ENCODE data around the gene CD9. TPM values are rescaled to one million over a fixed set of nuclear protein-coding genes. Genes with fewer than 3 reads are reported as not detected.

The CD9 gene
- polyA plus RNA-seq, 1 donor: 45.9 TPM

DNA sequence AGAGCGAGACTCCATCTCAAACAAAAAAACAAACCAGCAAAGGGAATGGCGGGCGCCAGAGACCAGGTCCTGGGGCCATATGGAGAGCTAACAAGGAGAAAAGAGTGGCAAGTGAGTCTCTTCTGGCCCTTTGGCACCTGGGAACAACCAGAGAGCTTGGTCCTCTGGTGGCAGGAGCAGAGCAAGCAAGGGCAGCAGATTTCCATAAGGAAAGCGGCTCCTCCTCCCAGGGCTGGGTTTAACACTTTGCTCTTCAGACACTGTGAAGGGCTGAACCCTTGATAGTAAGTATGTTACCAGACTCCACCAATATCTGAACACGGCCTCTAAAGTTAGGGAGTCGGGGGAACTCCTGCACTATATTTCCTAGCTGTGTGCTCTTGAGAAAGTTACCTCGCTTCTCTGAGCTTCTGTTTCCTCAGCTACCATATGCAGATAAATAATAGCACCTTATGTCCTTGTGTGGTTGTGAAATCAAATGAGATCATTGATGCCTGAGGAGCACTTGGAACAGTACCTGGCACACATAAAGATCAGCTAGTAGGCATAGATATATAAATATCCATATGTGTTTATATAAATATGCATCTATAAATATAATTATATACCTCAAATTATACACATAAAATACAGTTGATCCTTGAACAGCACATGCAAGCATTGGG lies 76.9 kb downstream of the CD9 start:
- DNase-seq: no peak

DNA sequence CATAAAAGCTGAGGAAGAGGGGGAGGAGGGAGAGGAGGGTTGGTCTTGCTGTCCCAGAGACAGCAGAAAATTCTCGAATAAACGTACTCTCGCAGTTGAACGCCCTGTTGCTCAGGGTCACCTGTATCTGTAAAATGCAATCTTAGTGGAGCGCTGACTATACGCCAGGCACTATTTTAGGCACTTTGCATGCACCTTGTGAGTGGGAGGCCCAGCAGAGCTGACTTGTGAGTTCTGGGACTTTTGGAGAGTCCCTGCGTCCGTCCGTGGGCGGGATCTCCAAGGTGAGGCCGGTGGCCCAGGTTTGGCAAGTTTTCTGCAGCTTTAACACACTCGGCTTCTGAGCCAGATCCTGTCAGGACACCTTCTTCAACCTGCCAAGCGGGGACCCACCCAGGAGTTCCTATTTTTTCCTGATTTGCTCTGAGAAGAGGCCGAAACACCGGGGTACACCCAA lies 77.8 kb downstream of the CD9 start:
- DNase-seq: no peak

DNA sequence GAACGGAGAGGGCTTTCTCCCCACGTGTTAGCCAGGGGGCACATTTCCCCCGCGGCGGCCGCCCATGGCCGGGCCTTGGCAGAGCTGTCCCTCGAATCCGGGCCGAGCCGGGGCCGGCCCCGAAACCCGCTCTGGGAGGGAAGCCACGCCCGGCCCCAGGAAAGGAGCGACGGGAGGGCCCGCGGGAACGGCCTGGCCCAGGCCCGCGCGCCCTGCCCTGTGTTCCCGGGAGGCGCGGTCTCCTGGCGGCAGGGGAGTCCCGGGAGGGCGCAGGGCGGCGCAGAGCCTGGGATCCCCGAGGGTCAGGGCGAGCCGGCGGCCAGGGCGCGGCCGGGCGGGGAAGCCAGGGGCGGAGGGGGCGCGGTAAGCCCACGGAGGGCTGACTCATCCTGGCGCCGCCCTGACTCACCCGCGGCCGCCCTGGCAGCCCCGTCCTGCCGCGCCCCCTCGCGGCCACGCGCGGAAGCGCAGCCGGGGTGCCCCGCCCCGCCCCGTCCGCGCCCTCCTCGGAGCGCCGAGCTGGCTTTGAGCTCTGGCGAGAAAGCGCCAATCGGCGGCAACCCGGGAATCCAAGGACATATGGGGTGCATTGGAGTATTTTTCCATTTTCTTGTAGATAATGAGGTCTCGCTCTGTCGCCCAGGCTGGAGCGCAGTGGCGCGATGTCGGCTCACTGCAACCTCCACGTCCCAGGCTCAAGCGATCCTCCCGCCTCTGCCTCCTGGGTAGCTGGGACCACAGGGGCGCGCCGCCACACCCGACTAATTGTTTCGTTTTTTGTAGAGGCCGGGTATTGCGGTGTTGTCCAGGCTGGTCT lies 78.4 kb downstream of the CD9 start:
- DNase-seq: peak; percentile 87

DNA sequence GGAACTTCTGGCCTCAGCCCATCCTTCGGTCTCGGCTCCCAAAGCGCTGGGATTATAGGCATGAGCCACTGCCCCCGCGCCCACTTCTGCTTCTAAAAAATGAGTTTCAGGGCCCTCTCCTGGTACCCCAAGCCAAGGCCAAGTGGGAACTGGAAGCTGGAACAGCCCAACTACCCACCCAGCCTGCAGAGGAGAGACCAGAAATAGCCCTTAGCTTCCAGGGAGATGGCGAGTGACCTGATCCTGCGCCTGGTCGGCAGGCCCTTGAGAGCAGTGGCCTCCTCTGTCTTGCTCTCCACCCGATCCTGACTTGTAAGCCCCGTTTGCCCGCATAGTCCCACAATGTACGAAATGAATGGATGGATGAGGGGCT lies 79.0 kb downstream of the CD9 start:
- no peak for DNase-seq

DNA sequence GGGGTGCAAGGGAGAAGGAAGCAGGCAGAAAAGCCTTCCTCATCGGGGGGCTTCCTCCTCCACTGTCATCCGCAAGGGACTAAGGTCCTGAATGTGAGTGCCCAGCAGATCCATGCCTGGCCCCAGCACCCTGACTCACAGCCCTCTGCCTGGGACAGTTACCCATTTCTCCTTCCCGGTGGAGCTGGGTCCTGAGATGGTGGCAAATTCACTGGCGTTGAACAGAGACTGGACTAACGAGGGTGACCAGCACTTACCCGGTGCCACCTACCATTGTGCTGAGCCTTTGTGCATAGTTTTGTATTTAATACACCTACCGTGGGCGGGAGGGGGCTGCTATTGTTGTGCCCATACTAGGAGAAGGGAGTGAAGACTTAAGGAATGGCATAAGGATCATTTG lies 79.4 kb downstream of the CD9 start:
- no peak for DNase-seq

DNA sequence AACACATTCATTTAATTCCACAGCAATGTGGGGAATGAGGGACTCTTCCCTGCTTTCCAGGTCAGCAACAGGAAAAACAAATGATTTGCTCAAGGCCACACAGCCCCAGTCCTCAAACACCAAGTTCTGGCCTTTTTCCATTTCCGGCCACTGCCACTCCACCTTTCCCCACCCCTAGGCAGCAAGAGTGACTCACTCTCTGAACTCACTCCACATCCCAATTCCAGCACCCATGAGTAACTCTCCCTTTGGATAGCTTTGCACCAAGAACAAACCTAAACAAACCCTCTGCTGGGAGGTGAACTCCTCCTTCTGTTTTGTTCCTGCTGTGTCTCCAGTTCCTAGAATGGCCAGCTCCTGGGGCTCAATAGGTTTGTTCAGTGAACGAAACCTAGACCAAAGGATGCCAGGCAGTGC lies 79.9 kb downstream of the CD9 start:
- no peak for DNase-seq

DNA sequence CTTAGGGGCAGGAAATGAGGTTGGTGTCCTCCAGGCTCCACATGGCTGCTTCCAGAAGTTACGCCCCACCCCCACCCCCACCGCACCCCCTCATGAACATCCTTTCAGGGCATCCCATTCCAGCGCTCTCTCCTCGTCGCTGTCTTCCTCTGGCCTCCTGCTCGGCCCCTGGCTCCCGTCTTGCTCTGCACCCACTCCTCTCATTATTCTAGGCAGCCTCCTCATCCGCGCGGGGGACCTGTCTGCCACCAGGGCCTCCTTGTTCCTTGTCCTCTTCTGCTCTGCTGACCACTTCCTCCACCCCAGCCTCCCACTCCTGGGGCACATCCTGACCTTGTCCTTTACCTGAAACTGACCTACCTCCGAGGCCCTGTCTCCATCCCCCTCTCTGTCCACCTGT lies 80.5 kb downstream of the CD9 start:
- no peak for DNase-seq

DNA sequence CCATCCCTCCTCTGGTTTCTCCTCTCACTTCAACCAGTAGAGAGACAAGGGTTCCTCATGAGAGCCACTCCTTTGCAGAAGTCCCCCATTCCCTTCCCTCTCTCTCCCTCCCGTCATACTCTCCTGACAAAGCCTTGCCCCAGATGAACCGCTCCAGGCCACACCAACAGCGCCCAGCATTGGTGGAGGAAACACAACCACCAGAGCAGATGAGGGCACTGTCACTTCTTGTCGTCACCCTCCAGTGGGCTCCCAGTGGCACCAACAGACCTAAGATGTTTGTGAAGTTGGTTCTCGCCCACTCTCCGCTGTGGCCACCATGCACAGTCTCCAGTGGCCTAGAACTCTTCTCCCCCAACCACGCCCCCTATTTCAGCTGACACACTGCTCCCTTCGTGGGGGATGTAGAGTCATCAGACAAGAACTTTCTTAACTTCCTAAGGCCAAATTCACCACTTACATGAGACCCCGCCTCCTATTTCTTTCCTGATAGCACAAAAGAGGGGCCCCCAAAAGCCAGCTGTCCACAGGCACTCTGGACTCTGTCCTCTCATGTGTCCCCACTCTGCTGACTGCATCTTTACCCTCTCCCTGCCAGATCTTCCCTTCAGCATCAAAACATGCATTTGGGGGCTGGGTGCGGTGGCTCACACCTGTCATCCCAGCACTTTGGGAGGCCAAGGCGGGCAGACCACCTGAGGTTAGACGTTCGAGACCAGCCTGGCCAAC lies 81.0 kb downstream of the CD9 start:
- DNase-seq: no peak

DNA sequence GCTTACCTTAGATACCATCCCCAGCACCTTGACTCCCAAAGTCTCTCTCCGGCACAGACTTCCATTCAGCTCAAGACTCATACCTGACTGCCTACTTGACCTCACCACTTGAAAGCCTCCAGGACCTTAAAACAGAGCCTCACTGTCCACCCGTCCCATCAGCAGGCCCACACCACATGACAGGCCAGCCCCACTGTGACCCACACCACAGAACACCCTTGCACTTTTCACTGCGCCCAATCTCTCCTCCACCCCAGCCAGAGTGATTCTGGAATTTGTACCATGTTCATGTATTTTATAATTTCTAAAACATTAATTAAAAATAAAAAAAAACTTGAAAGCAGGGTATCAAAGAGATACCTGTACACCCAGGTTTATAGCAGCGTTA lies 82.2 kb downstream of the CD9 start:
- no peak for DNase-seq

DNA sequence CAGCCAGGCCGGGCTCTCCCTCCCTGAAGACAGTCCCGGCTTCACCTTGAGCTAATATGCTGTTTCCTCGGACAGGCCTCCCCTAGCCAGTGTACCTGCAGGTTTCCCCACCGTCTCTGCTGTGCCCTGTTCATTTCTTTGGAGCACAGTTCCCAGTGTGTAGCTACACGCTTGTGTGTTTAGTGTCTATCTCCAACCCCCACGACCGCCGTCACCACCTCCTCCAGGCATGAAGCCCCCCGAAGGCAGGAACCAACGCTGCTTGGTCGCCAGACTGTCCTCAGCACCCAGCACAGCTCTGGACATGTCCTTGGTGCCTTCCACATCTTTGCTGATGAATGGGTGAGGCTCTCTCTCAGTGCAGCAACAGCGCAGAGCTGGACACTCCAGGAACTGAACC lies 84.1 kb downstream of the CD9 start:
- no peak for DNase-seq

DNA sequence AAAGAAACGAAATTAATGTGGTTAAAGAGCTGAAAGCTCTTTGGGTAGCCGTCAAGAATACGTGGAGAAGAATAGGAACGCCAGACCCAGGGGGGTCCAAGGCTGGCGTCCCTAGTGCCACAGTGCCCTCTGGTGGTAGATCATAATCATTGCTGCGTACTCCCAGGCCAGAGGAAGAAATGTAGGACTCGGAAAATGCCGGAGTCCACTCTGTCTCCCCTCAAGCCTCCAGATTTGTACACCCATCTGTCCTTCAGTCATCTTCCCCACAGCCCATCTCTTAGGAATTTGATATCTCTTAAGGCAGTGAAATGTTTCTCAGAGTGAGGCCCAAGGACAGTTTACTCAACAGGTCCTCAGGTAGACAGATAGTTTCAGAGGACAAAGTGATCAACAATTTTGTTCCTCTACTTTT lies 84.9 kb downstream of the CD9 start:
- DNase-seq: peak; percentile 75

DNA sequence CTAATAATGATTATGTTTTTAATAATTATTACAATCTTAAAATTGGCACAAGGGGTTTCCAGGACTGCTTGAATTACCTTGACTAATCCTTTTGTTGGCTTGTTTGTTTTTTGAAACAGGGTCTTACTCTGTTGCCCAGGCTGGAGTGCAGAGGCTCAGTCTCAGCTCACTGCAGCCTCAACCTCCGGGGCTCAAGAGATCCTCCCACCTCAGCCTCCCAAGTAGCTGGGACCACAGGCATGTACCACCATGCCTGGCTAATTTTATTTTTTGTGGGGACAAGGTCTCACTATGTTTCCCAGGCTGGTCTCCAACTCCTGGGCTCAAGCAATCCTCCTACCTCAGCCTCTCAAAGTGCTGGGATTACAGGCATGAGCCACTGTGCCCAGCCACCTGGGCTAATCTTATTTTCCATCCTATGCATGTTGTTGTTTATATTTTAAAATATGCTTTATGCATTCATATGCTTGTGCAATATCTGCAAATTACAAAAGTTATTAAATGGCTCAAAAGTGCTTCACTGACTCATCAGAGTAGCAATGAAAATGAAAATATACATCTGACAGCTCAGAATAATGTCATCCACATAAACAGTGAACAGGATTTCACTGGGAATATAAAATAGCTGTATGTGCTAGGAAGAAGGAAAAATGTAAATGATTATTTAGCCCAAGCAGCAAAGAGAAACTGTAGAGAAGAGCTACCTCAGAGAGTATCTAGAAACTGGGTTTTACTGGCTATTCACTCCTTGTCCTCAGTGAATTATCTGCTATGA lies 85.5 kb downstream of the CD9 start:
- DNase-seq: no peak

Other genes with a start within 250 kb of the CD9 start
- gene VWF, start 75.7 kb upstream of the CD9 start, polyA plus RNA-seq (ENCODE audit: insufficient read length): 71.3 TPM
- 1.7 TPM for gene PLEKHG6, start 110.3 kb downstream of the CD9 start, polyA plus RNA-seq (ENCODE audit: insufficient read length)
- gene TNFRSF1A, start 141.7 kb downstream of the CD9 start, polyA plus RNA-seq (ENCODE audit: insufficient read length): 86.3 TPM
- gene SCNN1A, start 175.2 kb downstream of the CD9 start, polyA plus RNA-seq (ENCODE audit: insufficient read length): 0.49 TPM
- 53.9 TPM for gene LTBR, start 183.8 kb downstream of the CD9 start, polyA plus RNA-seq (ENCODE audit: insufficient read length)
- 0.71 TPM for gene CD27, start 244.6 kb downstream of the CD9 start, polyA plus RNA-seq (ENCODE audit: insufficient read length)